Muscle of back (tissue), 11 donors: ENCODE results near the gene MAP4K3. TPM values are rescaled to one million over a fixed set of nuclear protein-coding genes. Genes with fewer than 3 reads are reported as not detected.
A peak's percentile ranks its signal among the peaks of the same experiment; 100 is the strongest.
"Not testable (repeated sequence)": the region's sequence is repeated elsewhere in the genome, so short reads cannot be mapped to it uniquely, and the experiment has no call there.

Experiments used
- DNase-seq, 3 donors: peaks; one replicate each; pipeline versions ENCODE4 v3.0.0 to v3.0.0-alpha.2; 2013
- polyA plus RNA-seq, 10 donors: library from polyadenylated mRNA; unstranded; fragments of 120-200 nt; gene quantifications; one replicate each; pipeline ENCODE4 v1.2.1, GENCODE V29; 2013; ENCODE audit not compliant: insufficient read length in 10 of 10

The MAP4K3 gene
- polyA plus RNA-seq, 10 donors: 23.3 to 54.8 (median 38.0) TPM

- DNase-seq: peak in 1 of 3 donors; percentile 79
These were observed 25.7 kb downstream of the MAP4K3 start for GRCh38 chr2:39411181-39411944.

- DNase-seq: no peak
These were observed 27.2 kb downstream of the MAP4K3 start for GRCh38 chr2:39409697-39410389.

GRCh38 chr2:39408351-39409136, 28.5 kb downstream of the MAP4K3 start:
- DNase-seq: no peak

DNA sequence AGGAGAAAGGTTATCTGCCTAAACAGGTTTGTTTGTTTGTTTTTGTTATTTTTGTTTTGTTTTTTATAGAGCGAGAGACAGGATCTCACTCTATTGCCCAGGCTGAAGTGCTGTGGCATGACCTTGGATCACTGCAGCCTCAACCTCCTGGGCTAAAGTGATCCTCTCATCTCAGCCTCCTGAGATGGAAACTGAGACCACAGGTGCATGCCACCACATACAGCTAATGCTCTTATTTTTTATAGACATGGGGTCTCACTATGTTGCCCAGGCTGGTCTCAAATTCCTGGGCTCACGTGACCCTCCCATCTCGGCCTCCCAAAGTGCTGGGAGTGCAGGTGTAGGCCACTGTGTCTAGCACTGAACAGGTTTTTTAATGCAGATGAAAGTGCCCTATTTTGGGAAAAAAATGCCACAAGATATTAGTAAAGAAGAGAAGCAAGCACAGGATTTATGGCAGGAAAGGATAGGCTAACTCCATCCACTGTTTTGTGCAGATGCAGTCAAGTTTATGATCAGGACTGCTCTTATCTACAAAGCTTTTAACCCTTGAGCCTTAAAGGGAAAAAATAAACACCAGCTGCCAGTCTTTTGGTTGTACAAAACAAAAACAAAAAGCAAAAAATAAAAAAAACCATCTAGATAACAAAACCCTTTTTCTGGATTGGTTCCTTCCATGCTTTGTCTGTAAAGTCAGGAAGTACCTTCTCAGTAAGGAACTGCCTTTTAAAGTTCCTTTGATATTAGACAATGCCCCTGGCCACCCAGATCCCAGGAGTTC, 29.4 kb downstream of the MAP4K3 start:
- no peak for DNase-seq

GRCh38 chr2:39405364-39405763, 31.7 kb downstream of the MAP4K3 start:
- DNase-seq: no peak

DNA sequence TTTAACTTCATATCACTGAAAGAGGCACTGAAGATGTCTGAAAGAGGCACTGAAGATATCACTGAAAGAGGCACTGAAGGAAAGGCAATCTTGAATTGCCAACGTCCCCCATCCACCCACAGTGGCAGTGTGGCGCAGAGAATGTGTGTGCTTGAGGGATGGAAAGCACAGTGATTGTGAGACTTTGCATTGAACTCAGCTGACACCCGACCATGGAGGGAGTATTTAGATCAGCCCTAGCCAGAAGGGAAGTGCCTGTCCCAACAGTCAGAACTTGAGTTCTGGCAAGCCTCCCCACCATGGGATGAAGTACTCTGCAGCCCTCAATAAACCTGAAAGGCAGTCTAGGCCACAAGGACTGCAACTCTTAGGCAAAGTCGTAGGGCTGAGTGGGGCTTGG, 33.8 kb downstream of the MAP4K3 start:
- DNase-seq: no peak

DNA sequence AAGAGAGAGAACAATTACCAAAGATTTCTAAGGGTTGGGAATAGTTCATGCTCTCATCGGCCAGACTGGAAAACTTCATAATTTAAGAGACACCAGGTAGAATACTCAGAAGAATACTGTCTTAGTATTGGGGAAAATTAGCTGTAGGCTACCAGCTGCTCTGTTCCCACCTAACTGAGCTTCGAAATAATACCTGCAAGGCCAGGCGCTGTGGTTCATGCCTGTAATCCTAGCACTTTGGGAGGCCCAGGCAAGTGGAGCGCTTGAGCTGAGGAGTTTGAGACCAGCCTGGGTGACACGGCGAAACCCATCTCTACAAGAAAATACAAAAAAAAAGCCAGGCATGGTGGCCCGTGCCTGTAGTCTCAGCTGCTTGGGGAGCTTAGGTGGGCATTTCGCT, 35.8 kb downstream of the MAP4K3 start:
- DNase-seq: no peak

- DNase-seq: no peak
These were observed 37.5 kb downstream of the MAP4K3 start for GRCh38 chr2:39399570-39399969.

GRCh38 chr2:39395313-39395712, 41.8 kb downstream of the MAP4K3 start:
- no peak for DNase-seq

DNA sequence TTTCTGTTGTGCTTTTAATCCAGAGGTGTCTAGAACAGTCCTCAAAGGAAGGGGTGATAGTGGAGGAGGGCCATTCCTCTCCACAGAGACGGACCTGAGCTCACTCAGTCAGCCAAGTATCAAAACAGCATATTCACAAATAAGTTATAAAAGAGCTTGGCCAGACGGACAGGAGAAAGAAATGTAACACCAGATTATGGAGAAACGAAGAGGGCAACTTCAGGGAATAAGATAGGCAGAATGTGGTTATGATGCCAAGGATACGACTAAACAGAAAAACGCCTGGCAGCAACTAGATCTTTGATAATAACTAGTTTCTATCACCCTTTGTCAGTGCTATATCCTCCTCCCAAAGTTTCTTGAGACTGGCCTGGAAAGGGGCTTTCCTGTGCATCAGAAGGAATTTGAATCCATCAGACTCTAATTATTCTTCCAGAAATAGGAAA, 42.5 kb downstream of the MAP4K3 start:
- DNase-seq: peak in 1 of 3 donors; percentile 27

DNA sequence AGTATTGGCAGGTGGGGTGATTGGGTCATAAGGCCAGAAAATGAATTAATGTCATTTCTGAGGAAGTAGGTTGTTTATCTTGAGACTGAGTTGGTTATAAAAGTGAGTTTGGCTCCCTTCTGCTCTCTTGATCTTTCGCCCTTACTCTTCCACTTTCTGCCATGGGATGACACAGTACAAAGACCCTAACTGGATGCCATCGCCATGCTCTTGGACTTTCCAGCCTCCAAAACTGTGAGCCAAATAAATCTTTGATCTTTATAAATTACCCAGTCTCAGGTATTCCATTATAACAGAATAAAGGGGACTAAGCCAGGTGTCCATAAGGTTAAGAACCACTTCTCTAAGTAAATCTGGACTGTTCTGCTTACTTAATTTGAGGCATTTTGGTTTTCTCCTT, 44.4 kb downstream of the MAP4K3 start:
- no peak for DNase-seq

- DNase-seq: no peak
These were observed 46.9 kb downstream of the MAP4K3 start for GRCh38 chr2:39390216-39390615.

- no peak for DNase-seq
These were observed 51.0 kb downstream of the MAP4K3 start for GRCh38 chr2:39386064-39386463.

- no peak for DNase-seq
These were observed 51.9 kb downstream of the MAP4K3 start for GRCh38 chr2:39385172-39385571.

DNA sequence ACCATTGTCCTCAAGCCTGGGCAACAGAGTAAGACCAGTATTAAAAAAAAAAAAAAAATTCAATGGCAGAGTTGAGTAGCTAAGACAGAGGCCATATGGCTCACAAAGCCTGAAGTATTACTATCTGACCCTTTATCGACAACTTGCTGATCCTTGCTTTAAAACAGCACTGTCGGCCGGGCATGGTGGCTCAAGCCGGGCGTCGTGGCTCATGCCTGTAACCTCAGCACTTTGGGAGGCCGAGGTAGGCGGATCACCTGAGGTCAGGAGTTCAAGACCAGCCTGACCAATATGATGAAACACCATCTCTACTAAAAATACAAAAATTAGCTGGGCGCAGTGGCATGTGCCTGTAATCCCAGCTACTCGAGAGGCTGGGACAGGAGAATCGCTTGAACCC, 53.0 kb downstream of the MAP4K3 start:
- DNase-seq: not testable (repeated sequence)

- DNase-seq: no peak
These were observed 53.9 kb downstream of the MAP4K3 start for GRCh38 chr2:39383146-39383545.

DNA sequence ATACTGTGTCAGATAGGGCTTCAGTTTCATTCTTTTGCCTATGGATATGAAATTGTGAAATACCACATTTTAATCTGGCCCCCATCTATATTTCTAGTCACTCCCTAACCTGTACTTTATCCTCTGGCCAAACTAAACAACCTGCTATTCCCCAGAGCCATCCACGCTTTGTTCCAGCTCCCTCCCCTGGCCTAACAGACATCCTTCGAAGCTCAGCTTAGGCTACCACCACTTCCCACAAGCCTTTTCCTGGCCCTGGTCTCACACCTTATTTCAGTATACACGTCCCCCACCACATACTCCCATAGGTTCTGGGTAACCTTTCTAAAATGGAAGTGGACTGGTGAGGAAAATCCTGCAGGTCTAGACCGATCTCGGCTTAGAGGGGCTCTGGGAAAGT, 55.4 kb downstream of the MAP4K3 start:
- no peak for DNase-seq

DNA sequence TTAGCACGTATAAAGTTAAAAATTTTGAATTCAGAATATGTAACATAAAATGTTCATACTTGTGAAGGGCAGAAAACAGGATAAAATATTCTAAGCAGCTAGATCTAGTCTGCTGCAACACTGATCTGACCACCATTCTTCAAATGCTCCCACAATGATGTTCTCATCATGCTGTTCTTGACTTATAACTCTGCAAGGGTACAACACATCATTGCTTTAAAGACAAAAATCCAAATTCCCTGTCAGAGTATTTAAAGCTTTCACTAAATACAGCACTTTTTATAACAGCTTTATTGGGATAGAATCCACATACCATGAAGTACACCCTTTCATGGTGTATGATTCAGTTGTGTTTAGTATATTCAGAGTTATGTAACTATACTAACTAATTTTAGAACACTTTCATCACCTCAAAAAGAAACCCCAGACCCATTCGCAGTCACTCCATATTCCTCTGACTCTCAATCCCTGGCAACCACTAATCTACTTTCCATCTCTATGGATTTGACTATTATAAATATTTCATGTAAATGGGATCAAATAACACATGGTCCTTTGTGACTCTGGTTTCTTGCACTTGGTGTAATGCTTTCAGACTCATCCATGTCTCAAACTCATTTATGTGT, 56.4 kb downstream of the MAP4K3 start:
- DNase-seq: peak in 2 of 3 donors; percentile 21 to 45

DNA sequence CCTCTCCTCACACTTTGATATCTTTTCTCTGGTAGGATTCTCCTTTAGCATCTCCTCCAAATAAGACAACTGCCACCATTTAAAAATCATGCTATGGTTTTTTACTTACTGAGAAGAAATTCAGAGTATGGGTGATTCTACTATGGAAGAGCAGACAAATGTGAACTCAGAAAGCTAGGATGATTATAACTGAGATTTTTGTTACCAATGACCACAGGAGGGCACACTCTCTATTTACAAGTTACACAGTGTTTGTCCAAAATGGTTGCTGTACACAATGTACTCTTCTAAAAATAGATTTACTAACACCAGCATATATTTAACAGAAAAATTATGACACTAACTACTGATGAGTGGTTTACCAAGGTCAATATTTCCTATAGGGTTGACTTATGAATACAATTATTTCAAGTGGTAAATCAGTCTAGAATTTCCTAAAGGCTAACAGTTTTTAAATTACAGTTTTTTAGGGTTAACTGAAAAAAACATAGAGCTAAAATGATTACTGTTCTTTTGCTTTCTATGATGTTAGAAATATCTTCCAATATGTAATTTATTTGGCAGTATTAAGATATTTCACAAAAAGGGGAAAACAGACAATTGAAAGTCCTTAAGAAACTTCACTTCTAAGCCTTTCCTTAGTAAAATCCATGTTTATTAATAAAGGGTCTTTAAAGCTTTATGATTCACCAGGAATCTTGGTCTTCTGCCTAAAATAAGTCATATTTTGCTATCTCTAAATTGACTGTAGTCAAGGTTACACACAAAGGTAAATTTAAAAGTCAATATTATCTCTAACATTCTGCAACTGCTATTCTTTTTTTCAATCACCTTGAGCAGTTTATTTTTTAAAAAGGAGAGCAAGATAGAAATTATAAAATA, 57.2 kb downstream of the MAP4K3 start:
- peak; percentile 61 to 81 (median 64) for DNase-seq

DNA sequence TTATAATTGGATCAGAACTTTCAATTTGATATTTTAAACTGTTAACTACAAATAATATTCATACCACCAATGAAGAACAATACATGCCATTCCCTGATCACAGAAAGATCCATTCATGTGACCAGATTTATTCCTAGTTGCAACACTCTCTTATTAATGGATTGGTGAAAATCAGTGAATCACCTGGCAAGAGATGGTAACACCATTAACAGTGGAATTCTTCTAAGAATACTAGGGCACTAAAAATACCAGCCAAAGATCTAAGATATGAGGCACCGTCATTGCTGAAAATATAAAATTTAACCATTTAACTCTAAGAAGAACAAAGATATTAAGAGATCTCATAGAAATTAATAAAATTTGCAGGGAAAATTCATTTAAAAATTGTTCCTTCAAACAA, 58.1 kb downstream of the MAP4K3 start:
- no peak for DNase-seq
